Measurements from ENCODE around the gene PRSS16.
"Not testable (repeated sequence)": the region's sequence is repeated elsewhere in the genome, so short reads cannot be mapped to it uniquely, and the experiment has no call there.

PRSS16 gene, protein sequence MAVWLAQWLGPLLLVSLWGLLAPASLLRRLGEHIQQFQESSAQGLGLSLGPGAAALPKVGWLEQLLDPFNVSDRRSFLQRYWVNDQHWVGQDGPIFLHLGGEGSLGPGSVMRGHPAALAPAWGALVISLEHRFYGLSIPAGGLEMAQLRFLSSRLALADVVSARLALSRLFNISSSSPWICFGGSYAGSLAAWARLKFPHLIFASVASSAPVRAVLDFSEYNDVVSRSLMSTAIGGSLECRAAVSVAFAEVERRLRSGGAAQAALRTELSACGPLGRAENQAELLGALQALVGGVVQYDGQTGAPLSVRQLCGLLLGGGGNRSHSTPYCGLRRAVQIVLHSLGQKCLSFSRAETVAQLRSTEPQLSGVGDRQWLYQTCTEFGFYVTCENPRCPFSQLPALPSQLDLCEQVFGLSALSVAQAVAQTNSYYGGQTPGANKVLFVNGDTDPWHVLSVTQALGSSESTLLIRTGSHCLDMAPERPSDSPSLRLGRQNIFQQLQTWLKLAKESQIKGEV

GRCh38 chr6:27247133-27247836 is at the start of gene PRSS16:
Gene PRSS16, plus strand, starts transcription at chr6:27247701. Its CDS starts 37 bp downstream, at chr6:27247738.
- DNase-seq (ENCODE audit: low spot score): no peak

DNA sequence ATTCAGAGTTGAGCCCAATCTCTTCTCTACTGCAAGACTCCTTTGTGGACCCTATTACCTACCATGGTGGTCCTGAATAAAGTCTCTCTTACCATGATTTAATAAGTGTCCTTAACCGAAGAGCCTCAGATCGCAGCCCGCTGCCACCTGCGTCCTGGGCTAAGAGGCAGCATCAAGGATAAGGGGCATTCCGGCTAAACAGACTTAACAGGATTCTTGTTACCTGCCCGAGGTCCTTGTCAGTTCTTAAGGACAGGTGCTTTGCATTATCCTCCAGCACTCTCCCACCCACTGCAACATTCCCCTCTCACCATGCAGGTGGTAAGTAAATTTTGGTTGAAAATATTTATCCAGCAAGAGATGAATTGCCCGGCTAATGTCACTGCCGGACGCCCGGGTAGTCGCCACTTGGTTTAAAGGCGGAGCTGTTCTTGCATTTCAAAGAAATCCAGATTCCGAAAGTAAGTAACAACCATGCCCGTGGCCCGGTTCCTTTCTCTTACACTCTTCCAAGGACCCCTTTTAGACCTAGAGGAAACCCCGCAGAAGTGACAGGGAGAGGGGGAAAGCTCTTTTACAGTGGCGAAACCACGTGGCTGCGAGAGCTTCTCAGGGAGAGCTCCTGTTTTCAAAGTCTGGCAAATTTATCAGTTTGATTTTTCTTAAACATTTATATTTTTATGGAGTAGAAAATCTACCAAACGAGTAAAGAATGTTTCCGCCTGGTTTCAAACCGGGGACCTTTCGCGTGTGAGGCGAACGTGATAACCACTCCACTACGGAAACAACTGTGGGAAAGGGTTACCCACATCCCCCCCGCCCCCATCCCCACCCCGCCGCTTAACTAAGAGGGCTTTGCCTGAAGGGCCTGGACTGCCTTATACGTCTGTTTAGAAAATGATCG is 41.9 kb upstream of the PRSS16 start:
- no peak for DNase-seq (ENCODE audit: low spot score)

DNA sequence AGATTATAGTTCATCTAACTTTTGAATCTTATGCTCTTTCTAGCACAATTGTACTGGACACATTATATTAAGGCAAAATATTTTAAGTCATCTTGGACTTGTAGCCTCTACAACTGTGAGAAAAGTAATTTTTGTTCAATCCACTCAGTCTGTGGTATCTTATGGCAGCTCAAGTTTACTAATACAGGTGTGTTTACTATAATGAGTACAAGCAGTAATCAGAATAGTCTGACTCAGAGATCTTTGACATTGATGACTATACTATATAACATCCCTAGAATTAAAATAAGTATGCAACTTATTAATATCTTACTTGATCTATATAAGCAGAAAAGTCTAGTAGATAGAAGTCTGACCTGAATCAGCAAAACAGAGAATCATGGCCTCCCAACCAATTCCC is 40.7 kb upstream of the PRSS16 start:
- DNase-seq (ENCODE audit: low spot score): no peak

- DNase-seq (ENCODE audit: low spot score): no peak
Measured at GRCh38 chr6:27208042-27208441, 39.5 kb upstream of the PRSS16 start.

DNA sequence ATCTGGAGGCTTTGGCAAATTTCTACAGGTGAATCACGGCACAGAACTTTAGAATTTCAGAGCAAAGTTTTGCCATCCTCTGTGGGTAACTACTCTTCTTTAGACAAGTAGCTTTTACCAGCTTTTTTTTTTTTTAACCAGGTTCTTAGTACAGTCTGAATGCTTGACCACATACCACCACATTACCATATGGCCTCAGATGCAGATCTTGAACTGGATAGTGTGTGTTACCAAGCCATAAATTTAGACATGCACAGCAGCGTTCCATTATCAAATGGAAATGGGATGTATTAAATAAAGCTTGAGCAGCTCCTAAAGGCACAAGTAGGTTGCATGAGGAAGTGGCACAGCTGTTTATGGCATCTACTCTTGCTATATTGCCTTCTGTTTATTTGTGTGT is 38.3 kb upstream of the PRSS16 start:
- DNase-seq (ENCODE audit: low spot score): no peak

DNA sequence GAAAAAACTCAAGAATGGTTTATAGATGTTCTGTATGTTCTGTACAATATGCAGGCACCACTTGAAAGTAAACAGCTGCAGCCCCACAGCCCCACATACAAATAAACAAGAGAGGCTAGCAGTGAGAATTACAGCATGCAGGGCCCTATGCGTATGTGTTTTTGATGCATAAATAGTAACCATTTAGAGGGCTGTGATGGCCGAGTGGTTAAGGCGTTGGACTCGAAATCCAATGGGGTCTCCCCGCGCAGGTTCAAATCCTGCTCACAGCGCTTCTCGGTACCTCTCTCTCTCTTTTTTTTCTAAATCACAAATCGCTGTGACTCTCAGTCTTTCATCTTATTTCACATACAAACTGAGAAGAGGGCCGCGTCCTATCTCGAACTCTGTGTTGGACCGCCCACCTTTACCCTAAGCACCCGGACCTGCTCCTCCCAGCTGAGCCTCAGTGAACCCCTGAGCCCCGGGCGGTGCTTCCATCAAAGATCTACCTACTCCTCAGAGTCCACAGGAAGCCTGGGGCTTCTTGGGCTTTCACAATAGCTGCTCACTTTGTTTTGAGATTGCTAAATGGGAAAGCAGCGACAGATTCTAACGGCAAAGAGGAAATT is 37.7 kb upstream of the PRSS16 start:
- DNase-seq (ENCODE audit: low spot score): no peak

GRCh38 chr6:27213091-27213517 is 34.4 kb upstream of the PRSS16 start:
- not testable (repeated sequence) for DNase-seq (ENCODE audit: low spot score)

- no peak for DNase-seq (ENCODE audit: low spot score)
Measured at GRCh38 chr6:27213544-27214125, 33.9 kb upstream of the PRSS16 start.

GRCh38 chr6:27214126-27214601 is 33.3 kb upstream of the PRSS16 start:
- DNase-seq (ENCODE audit: low spot score): no peak

DNA sequence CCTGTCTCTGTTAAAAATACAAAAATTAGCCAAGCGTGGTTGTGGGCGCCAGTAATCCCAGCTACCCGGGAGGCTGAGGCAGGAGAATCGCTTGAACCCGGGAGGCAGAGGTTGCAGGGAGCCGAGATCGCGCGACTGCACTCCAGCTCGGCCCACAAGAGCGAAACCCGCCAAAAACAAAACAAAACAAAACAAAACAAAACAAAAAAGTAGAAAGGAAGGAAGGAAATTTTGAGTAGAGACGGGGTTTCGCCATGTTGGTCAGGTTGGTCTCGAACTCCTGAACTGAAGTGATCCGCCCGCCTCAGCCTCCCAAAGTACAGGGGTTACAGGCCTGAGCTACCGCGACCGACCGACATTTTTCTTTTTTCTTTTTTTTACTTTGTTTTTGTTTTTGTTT is 30.6 kb upstream of the PRSS16 start:
- no peak for DNase-seq (ENCODE audit: low spot score)

GRCh38 chr6:27222971-27223370 is 24.5 kb upstream of the PRSS16 start:
- DNase-seq (ENCODE audit: low spot score): not testable (repeated sequence)

GRCh38 chr6:27224729-27225128 is 22.8 kb upstream of the PRSS16 start:
- DNase-seq (ENCODE audit: low spot score): no peak

GRCh38 chr6:27228963-27229477 is 18.5 kb upstream of the PRSS16 start:
- DNase-seq (ENCODE audit: low spot score): no peak

- no peak for DNase-seq (ENCODE audit: low spot score)
Measured at GRCh38 chr6:27230758-27231111, 16.8 kb upstream of the PRSS16 start.

DNA sequence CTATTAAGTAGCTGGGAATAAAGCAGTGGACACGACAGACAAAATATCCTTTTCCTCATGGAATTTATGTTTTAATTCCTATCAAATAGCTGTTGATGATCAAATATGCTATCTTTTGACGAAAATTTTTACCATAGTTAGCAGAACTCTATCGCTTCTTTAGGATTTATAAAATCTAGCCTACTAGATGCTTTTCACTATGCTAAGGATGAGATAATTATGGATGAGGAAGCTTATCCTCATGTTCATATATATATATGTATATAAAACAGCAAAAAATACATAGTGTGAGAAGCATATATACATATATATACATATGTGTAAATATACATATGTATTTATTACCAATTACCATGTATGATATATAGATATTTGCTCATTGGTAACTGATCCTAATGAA is 12.9 kb upstream of the PRSS16 start:
- DNase-seq (ENCODE audit: low spot score): no peak

DNA sequence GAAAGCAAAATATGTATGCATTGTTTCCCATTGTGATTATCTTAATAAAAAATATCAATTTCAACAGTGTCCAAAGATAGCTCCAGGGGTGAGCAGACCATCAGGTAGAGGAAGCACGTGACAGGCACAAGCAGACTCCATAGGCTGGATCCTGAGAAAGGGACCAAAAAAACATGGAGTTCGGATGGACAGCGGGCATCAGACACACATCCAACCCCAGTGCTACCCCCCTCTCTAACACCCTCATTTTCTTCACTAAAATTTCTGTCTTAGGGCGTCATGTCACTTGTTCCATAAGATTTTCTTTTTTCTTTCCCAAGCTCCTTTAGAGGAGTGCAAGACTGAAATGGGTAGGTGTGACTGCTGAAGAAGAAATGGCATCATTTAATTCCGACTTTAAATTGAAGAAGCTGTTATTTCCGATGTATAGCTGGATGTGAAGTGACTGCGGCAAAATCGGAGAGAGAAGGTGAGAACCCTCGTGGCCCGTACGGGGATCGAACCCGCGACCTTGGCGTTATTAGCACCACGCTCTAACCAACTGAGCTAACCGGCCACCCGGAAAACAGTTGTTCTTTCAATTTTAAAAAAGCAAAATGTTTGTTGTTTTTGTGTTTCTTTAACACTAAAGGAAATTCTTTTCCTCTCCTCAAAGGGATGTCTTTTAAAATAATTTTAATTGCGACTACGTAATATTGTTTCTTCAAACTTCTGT is 10.3 kb upstream of the PRSS16 start:
- peak; percentile 30 for DNase-seq (ENCODE audit: low spot score)

GRCh38 chr6:27238010-27238983 is 9.2 kb upstream of the PRSS16 start:
- DNase-seq (ENCODE audit: low spot score): no peak

DNA sequence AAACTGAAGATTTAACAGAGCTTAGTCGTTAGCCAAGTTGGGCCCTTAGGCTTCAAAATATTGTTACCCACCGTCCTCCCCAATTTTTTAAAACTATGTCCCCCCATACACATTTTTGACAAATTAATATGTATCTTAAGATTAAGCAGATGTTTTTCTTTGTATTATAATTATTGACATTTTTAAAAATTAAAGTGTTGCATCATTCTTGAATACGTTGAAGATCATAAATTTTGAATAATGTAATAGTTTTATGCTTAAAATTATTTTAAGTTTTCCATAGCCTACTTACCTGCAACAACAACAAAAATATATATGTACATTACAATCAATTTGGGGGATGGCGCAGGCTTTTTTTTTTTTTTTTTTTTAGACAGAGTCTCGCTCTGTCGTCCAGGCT is 8.2 kb upstream of the PRSS16 start:
- no peak for DNase-seq (ENCODE audit: low spot score)

DNA sequence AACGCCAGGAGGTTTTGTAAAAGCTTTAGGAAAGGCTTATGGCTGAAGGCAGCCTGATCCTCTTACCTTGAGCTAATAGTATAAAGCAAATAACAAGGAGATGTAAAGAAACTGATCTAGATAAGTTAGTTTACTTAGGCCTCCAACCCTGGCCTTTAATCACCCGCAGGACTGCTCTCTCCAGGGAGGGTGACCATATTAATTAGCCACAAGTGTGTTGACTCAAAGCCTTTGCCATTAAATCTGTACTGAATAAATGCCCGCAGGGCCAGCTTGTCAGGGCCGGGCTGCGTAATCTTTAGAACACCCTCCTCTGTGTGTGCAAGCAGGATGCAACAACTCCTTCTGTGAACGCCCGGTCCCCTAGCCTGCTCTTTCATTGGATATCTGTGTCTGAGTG is 6.1 kb upstream of the PRSS16 start:
- DNase-seq (ENCODE audit: low spot score): no peak
